Nephron progenitor cell (in vitro differentiated cells): ENCODE data around the gene BACE2.
A peak's percentile ranks its signal among the peaks of the same experiment; 100 is the strongest.

Experiments used
- DNase-seq: peaks from one replicate; pipeline ENCODE4 v3.0.0; 2021
- H3K27ac Mint-ChIP-seq: 2 replicates; pipeline ENCODE4 v1.8.0; 2021; ENCODE audit warnings: mild to moderate bottlenecking, moderate library complexity, mixed read lengths
- H3K27me3 Mint-ChIP-seq: 2 replicates; pipeline ENCODE4 v1.8.0; 2021; ENCODE audit warnings: mild to moderate bottlenecking, low read depth, mixed read lengths; ENCODE audit not compliant: poor library complexity
- H3K36me3 Mint-ChIP-seq: 2 replicates; pipeline ENCODE4 v1.8.0; 2021; ENCODE audit warnings: low read depth, mixed read lengths
- H3K4me1 Mint-ChIP-seq: 2 replicates; pipeline ENCODE4 v1.8.0; 2021; ENCODE audit warnings: mixed read lengths
- H3K4me3 Mint-ChIP-seq: 2 replicates; pipeline ENCODE4 v1.8.0; 2021; ENCODE audit warnings: mild to moderate bottlenecking, moderate library complexity, mixed read lengths
- H3K9me3 Mint-ChIP-seq: 2 replicates; pipeline ENCODE4 v1.8.0; 2021; ENCODE audit warnings: mild to moderate bottlenecking, moderate library complexity, mixed read lengths
- CTCF ChIP-seq: fragments of 200-600 bp; sonication (generic); IDR thresholded peaks from 2 replicates; pipeline ENCODE4 v1.5.0; 2021; ENCODE audit warnings: antibody characterized with exemption

BACE2 gene

GRCh38 chr21:41219498-41220207 lies 51.7 kb downstream of the BACE2 start:
- Mint-ChIP-seq H3K27me3 (no peaks in the 10 kb centered on the region), H3K27ac (no peak overlapping the region), H3K4me3 (no peak overlapping the region), H3K4me1 (peaks cover 36% of the 10 kb centered on the region), H3K9me3 (peaks cover 3% of the 10 kb centered on the region), H3K36me3 (peaks cover 4% of the 10 kb centered on the region)
- DNase-seq = no peak
- TF ChIP-seq CTCF = no peak

GRCh38 chr21:41220208-41220733 lies 52.3 kb downstream of the BACE2 start:
- H3K9me3 Mint-ChIP-seq = peaks cover 3% of the 10 kb centered on the region
- TF ChIP-seq CTCF = no peak
- peaks cover 30% of the 10 kb centered on the region for H3K4me1 Mint-ChIP-seq
- DNase-seq = no peak
- no peak overlapping the region for H3K27ac Mint-ChIP-seq
- H3K27me3 Mint-ChIP-seq = no peaks in the 10 kb centered on the region
- no peak overlapping the region for H3K4me3 Mint-ChIP-seq
- H3K36me3 Mint-ChIP-seq = peaks cover 4% of the 10 kb centered on the region

- peaks cover 3% of the 10 kb centered on the region for H3K9me3 Mint-ChIP-seq
- peaks cover 28% of the 10 kb centered on the region for H3K4me1 Mint-ChIP-seq
- no peak for TF ChIP-seq CTCF
- no peak overlapping the region for H3K4me3 Mint-ChIP-seq
- H3K36me3 Mint-ChIP-seq = peaks cover 14% of the 10 kb centered on the region
- no peak for DNase-seq
- H3K27ac Mint-ChIP-seq = peak overlapping the region; percentile 35
- no peaks in the 10 kb centered on the region for H3K27me3 Mint-ChIP-seq
These were observed 54.5 kb downstream of the BACE2 start for GRCh38 chr21:41222247-41223068.

DNA sequence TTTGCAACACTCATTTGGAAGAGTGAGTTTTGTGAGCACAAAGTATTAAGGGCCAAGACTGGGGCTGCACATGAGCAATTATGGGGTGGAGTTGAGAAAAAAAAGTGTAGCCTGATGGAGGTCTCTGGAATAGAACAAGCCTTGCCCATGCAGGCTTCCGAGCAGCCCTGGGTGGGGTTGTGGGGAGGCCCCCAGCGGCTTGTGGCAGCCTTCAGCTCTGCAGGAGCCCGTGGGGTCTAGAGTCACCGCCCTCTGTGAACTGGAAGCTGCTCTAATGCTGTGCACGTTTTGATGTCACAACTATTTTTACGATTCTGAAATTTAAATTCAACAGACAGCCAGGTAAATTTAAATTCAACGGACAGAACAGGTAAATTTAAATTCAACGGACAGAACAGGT lies 58.9 kb downstream of the BACE2 start:
- H3K27ac Mint-ChIP-seq = no peak overlapping the region
- H3K36me3 Mint-ChIP-seq = peaks cover 37% of the 10 kb centered on the region
- H3K4me3 Mint-ChIP-seq = no peak overlapping the region
- peaks cover 3% of the 10 kb centered on the region for H3K27me3 Mint-ChIP-seq
- H3K9me3 Mint-ChIP-seq = peaks cover 7% of the 10 kb centered on the region
- TF ChIP-seq CTCF = no peak
- H3K4me1 Mint-ChIP-seq = peaks cover 33% of the 10 kb centered on the region
- no peak for DNase-seq

DNA sequence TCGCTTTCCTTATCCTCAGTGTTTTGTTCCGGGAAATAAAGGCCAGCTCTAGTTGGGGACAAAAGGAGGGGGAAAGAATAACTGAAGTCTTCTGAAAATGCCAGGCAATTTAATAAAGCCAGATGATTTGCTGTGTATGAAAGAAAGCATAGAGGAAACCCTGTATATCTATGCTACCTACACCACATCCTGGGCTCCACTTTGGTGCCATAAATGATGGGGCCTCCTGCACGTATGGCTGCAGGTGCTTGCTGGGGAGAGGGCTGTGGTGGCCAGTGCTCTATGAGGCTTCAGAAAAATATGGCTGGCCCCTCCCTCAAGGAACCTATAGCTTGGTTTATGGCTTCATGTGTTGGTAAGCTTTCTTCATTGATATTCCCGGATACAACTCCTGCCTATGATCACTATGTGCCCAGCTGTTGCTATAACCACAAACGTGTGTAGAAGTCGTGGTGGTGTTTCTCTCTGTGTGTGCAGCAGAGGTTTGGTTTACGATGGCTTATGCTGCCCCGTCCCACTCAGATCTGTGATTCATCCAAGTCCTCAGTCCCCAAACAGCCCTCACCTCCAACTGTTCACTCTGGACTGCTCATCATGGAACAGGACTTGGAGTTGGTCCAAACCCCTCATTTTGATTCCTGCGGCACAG lies 59.5 kb downstream of the BACE2 start:
- Mint-ChIP-seq H3K27me3 (peaks cover 3% of the 10 kb centered on the region), H3K4me3 (no peak overlapping the region), H3K27ac (no peak overlapping the region), H3K4me1 (peaks cover 33% of the 10 kb centered on the region), H3K9me3 (peaks cover 5% of the 10 kb centered on the region), H3K36me3 (peaks cover 37% of the 10 kb centered on the region)
- no peak for TF ChIP-seq CTCF
- no peak for DNase-seq
